ENCODE results near the gene PATL1.

PATL1 gene

DNA sequence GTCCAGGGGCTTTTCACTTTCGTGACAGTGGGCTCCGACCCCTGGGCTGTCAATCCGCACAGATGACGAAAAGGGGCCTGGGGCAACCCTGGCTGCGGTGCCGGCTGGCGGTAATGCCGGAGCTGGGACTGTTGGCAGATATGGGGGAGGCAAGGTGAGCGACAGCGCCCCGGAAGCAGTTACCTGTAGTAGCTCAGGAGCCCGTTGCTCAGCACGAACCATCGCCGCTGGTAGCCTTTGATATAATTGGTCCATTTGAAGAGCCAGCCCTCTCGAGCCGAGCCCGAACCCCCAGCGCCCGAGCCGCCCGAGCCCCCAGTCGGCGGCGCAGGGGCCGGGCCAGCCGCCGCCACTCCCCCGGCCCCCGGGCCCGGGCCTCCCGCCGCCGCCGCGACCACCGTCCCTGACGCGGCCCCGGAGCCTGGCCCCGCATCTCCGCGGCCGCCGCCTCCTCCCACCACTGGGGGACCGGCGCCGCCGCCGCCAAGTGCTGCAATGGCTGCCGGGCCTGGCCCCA is 53.7 kb downstream of the PATL1 start:
- no peak for DNase-seq (ENCODE audit: low read depth)
- peak overlapping the region; percentile 93 for H3K4me3 ChIP-seq (ENCODE audit: low read length)
- TF ChIP-seq, protein P1, sequence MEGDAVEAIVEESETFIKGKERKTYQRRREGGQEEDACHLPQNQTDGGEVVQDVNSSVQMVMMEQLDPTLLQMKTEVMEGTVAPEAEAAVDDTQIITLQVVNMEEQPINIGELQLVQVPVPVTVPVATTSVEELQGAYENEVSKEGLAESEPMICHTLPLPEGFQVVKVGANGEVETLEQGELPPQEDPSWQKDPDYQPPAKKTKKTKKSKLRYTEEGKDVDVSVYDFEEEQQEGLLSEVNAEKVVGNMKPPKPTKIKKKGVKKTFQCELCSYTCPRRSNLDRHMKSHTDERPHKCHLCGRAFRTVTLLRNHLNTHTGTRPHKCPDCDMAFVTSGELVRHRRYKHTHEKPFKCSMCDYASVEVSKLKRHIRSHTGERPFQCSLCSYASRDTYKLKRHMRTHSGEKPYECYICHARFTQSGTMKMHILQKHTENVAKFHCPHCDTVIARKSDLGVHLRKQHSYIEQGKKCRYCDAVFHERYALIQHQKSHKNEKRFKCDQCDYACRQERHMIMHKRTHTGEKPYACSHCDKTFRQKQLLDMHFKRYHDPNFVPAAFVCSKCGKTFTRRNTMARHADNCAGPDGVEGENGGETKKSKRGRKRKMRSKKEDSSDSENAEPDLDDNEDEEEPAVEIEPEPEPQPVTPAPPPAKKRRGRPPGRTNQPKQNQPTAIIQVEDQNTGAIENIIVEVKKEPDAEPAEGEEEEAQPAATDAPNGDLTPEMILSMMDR (conservative IDR thresholded peaks at IDR 0.05; ENCODE audit: low read length), result no peak

- TF ChIP-seq, protein P1 (conservative IDR thresholded peaks at IDR 0.05; ENCODE audit: low read length), result no peak
- H3K4me3 ChIP-seq (ENCODE audit: low read length), result peak overlapping the region; percentile 93
- DNase-seq (ENCODE audit: low read depth), result peak; percentile 3
These were observed 54.3 kb downstream of the PATL1 start for GRCh38 chr11:59614277-59615119.

- TF ChIP-seq, protein P1 (conservative IDR thresholded peaks at IDR 0.05; ENCODE audit: low read length), result no peak
- H3K4me3 ChIP-seq (ENCODE audit: low read length), result no peak overlapping the region
- DNase-seq (ENCODE audit: low read depth), result peak; percentile 49
These were observed 57.0 kb downstream of the PATL1 start for GRCh38 chr11:59611570-59612565.

GRCh38 chr11:59610289-59610688 is 58.5 kb downstream of the PATL1 start:
- no peak for DNase-seq (ENCODE audit: low read depth)
- no peak overlapping the region for H3K4me3 ChIP-seq (ENCODE audit: low read length)
- TF ChIP-seq, protein P1 (conservative IDR thresholded peaks at IDR 0.05; ENCODE audit: low read length), result no peak

- H3K4me3 ChIP-seq (ENCODE audit: low read length), result no peak overlapping the region
- no peak for DNase-seq (ENCODE audit: low read depth)
- TF ChIP-seq, protein P1 (conservative IDR thresholded peaks at IDR 0.05; ENCODE audit: low read length), result no peak
These were observed 61.0 kb downstream of the PATL1 start for GRCh38 chr11:59607703-59608454.

- no peak overlapping the region for H3K4me3 ChIP-seq (ENCODE audit: low read length)
- TF ChIP-seq, protein P1 (conservative IDR thresholded peaks at IDR 0.05; ENCODE audit: low read length), result no peak
- DNase-seq (ENCODE audit: low read depth), result no peak
These were observed 66.4 kb downstream of the PATL1 start for GRCh38 chr11:59602432-59602831.

Measured in AG10803 (cell line).